Dermis microvascular lymphatic vessel endothelial cell (primary cell): ENCODE measurements around the gene CTSH. TPM values are rescaled to one million over a fixed set of nuclear protein-coding genes. Genes with fewer than 3 reads are reported as not detected.
"Not testable (repeated sequence)": the region's sequence is repeated elsewhere in the genome, so short reads cannot be mapped to it uniquely, and the experiment has no call there.

Source experiments
- DNase-seq, 2 donors: peaks; one replicate each; pipeline versions ENCODE4 v3.0.0 to v3.0.0-alpha.2; 2010; ENCODE audit warnings: low read depth in 2 of 2
- total RNA-seq: library from RNA; depleted of rRNA; stranded (reverse); fragments of >200 nt; gene quantifications from 2 replicates; pipeline ENCODE4 v1.2.1, GENCODE V29; 2014

The CTSH gene
- total RNA-seq, 1 donor from 2014 or later = 62.8 TPM

- no peak for DNase-seq
These were observed 21.1 kb downstream of the CTSH start for GRCh38 chr15:78923480-78924360.

- DNase-seq = no peak
These were observed 21.8 kb downstream of the CTSH start for GRCh38 chr15:78923015-78923414.

- no peak for DNase-seq
These were observed 22.3 kb downstream of the CTSH start for GRCh38 chr15:78922527-78922926.

GRCh38 chr15:78921940-78922339 is 22.9 kb downstream of the CTSH start:
- DNase-seq = no peak

GRCh38 chr15:78921517-78921916 is 23.3 kb downstream of the CTSH start:
- DNase-seq = no peak

GRCh38 chr15:78917888-78918287 is 27.0 kb downstream of the CTSH start:
- no peak for DNase-seq

GRCh38 chr15:78916088-78916487 is 28.8 kb downstream of the CTSH start:
- DNase-seq = no peak

GRCh38 chr15:78915341-78916087 is 29.3 kb downstream of the CTSH start:
- DNase-seq = no peak

GRCh38 chr15:78914027-78914764 is 30.6 kb downstream of the CTSH start:
- no peak for DNase-seq

- DNase-seq = no peak
These were observed 31.8 kb downstream of the CTSH start for GRCh38 chr15:78913012-78913411.

GRCh38 chr15:78912316-78912715 is 32.5 kb downstream of the CTSH start:
- DNase-seq = no peak

GRCh38 chr15:78910271-78910670 is 34.6 kb downstream of the CTSH start:
- no peak for DNase-seq

- peak in 1 of 2 donors; percentile 61 for DNase-seq
These were observed 35.0 kb downstream of the CTSH start for GRCh38 chr15:78909791-78910228.

GRCh38 chr15:78909160-78909695 is 35.6 kb downstream of the CTSH start:
- no peak for DNase-seq

- no peak for DNase-seq
These were observed 37.3 kb downstream of the CTSH start for GRCh38 chr15:78907577-78907976.

GRCh38 chr15:78906316-78906620 is 38.6 kb downstream of the CTSH start:
- DNase-seq = peak; percentile 81 to 84

- no peak for DNase-seq
These were observed 40.1 kb downstream of the CTSH start for GRCh38 chr15:78904599-78905358.

GRCh38 chr15:78902281-78903032 is 42.4 kb downstream of the CTSH start:
- not testable (repeated sequence) for DNase-seq

GRCh38 chr15:78900819-78901533 is 43.9 kb downstream of the CTSH start:
- DNase-seq = not testable (repeated sequence)

- no peak for DNase-seq
These were observed 46.3 kb downstream of the CTSH start for GRCh38 chr15:78898540-78898939.
